Uterus (tissue), 2 donors: ENCODE data around the gene PTCSC3.

Source experiments
- CTCF ChIP-seq, 4 experiments: fragments of 200-600 bp in 2 of 4; fragments of 450-650 bp in 2 of 4; sonication (generic) in 2 of 4; IDR thresholded peaks; one replicate each; pipeline ENCODE4 v1.5.1; 2016 to 2019; ENCODE audit warnings: antibody characterized with exemption in 4 of 4, mild to moderate bottlenecking in 2 of 4, moderate library complexity in 1 of 4
- POLR2A ChIP-seq, 2 donors: fragments of 450-650 bp; IDR thresholded peaks; one replicate each; pipeline ENCODE4 v1.6.1; 2016; ENCODE audit warnings: antibody characterized with exemption in 2 of 2, mild to moderate bottlenecking in 1 of 2, moderate library complexity in 1 of 2

GRCh38 chr14:36086629-36087395 is 89.7 kb downstream of the PTCSC3 start:
- TF ChIP-seq POLR2A (IDR thresholded peaks at IDR 0.05) (no peak), CTCF (IDR thresholded peaks at IDR 0.05) (no peak)
